GF-D8 (cell line): ENCODE measurements around the gene KRT36.

Source experiments
- DNase-seq: peaks from one replicate; lab custom pipeline; 2025; lab: John Stamatoyannopoulos, UW

KRT36 gene

GRCh38 chr17:41521574-41522261 lies 32.0 kb upstream of the KRT36 start:
- DNase-seq = no peak

GRCh38 chr17:41520821-41521521 lies 31.3 kb upstream of the KRT36 start:
- DNase-seq = no peak

- no peak for DNase-seq
These were observed 30.0 kb upstream of the KRT36 start for GRCh38 chr17:41519501-41520224.

- DNase-seq = no peak
These were observed 29.2 kb upstream of the KRT36 start, which contains the start of gene KRT15 for GRCh38 chr17:41518789-41519449. KRT15 (minus strand) TSS chr17:41518890; CDS start chr17:41518827, 63 bp downstream.

- DNase-seq = no peak
These were observed 28.3 kb upstream of the KRT36 start for GRCh38 chr17:41518031-41518430.

GRCh38 chr17:41516830-41517283 lies 27.1 kb upstream of the KRT36 start:
- no peak for DNase-seq

GRCh38 chr17:41516147-41516829 lies 26.6 kb upstream of the KRT36 start:
- no peak for DNase-seq

GRCh38 chr17:41513168-41513547 lies 23.4 kb upstream of the KRT36 start:
- DNase-seq = no peak

- no peak for DNase-seq
These were observed 22.9 kb upstream of the KRT36 start for GRCh38 chr17:41512546-41513167.

GRCh38 chr17:41511716-41512115 lies 22.0 kb upstream of the KRT36 start:
- no peak for DNase-seq

GRCh38 chr17:41511116-41511515 lies 21.4 kb upstream of the KRT36 start:
- DNase-seq = no peak

GRCh38 chr17:41510251-41511065 lies 20.7 kb upstream of the KRT36 start:
- no peak for DNase-seq

GRCh38 chr17:41507315-41507880 lies 17.7 kb upstream of the KRT36 start:
- DNase-seq = no peak

GRCh38 chr17:41505809-41506767 lies 16.4 kb upstream of the KRT36 start:
- DNase-seq = no peak

GRCh38 chr17:41505007-41505808 lies 15.5 kb upstream of the KRT36 start, which contains the start of gene KRT13:
KRT13 (minus strand) TSS chr17:41505612; CDS start chr17:41505550, 62 bp downstream.
- no peak for DNase-seq

- no peak for DNase-seq
These were observed 14.7 kb upstream of the KRT36 start for GRCh38 chr17:41504246-41504977.

- no peak for DNase-seq
These were observed 13.5 kb upstream of the KRT36 start for GRCh38 chr17:41503202-41503601.
